DND-41 (cell line): ENCODE data around the gene GOSR2.

Source experiments
- ATAC-seq: fragments of 200-7000 bp; cut with Tn5 transposase; 3 replicates; pipeline ENCODE4 v1.9.1; 2021; ENCODE audit warnings: low read depth; ENCODE audit not compliant: insufficient read depth
- DNase-seq: peaks from one replicate; pipeline ENCODE4 v3.0.0-alpha.2; 2020
- H2AFZ ChIP-seq: 2 replicates; pipeline ENCODE4 v1.6.0; 2012; ENCODE audit warnings: low read depth, low read length
- H3K27ac ChIP-seq: 2 replicates; pipeline ENCODE4 v1.5.1; 2012; ENCODE audit warnings: low read length, inconsistent platforms
- H3K27me3 ChIP-seq: fragments of 200-600 bp; sonication (generic); 2 replicates; pipeline ENCODE4 v1.6.0; 2012; ENCODE audit warnings: low read length, mild to moderate bottlenecking, inconsistent platforms; ENCODE audit not compliant: insufficient read depth, poor library complexity
- H3K36me3 ChIP-seq: 2 replicates; pipeline ENCODE4 v1.5.1; 2012; ENCODE audit warnings: low read length, inconsistent platforms; ENCODE audit not compliant: insufficient read depth
- H3K4me1 ChIP-seq: 2 replicates; pipeline ENCODE4 v1.5.1; 2012; ENCODE audit warnings: mild to moderate bottlenecking, low read length; ENCODE audit not compliant: insufficient read depth
- H3K4me2 ChIP-seq: 2 replicates; pipeline ENCODE4 v1.6.0; 2012; ENCODE audit warnings: mild to moderate bottlenecking, moderate library complexity, low read length, inconsistent platforms; ENCODE audit not compliant: insufficient read depth
- H3K4me3 ChIP-seq, 2 experiments: fragments of 200-600 bp in 1 of 2; shearing (Covaris generic) in 1 of 2; 2 replicates each; pipeline ENCODE4 v1.5.1; 2012 to 2016; ENCODE audit warnings: inconsistent platforms in 2 of 2, low read length in 2 of 2, mild to moderate bottlenecking in 2 of 2, low read depth in 1 of 2, moderate library complexity in 1 of 2
- H3K79me2 ChIP-seq: 2 replicates; pipeline ENCODE4 v1.6.0; 2012; ENCODE audit warnings: low read length, inconsistent platforms; ENCODE audit not compliant: insufficient read depth
- H3K9ac ChIP-seq: 2 replicates; pipeline ENCODE4 v1.6.0; 2012; ENCODE audit warnings: low read depth, mild to moderate bottlenecking, inconsistent platforms, low read length, moderate library complexity
- H3K9me3 ChIP-seq: 2 replicates; pipeline ENCODE4 v1.5.1; 2012; ENCODE audit warnings: low read length, moderate library complexity, mild to moderate bottlenecking, inconsistent platforms; ENCODE audit not compliant: insufficient read depth, severe bottlenecking
- H4K20me1 ChIP-seq: 2 replicates; pipeline ENCODE4 v1.6.0; 2012; ENCODE audit warnings: low read length; ENCODE audit not compliant: insufficient read depth
- CTCF ChIP-seq: IDR thresholded peaks from 2 replicates; pipeline ENCODE4 v1.5.1; 2012; ENCODE audit warnings: borderline replicate concordance, low read length, moderate library complexity, mild to moderate bottlenecking; ENCODE audit not compliant: poor library complexity, severe bottlenecking; ENCODE audit errors: extremely low read depth
- EZH2 ChIP-seq: IDR thresholded peaks from 3 replicates; pipeline ENCODE4 v1.6.1; 2012; ENCODE audit warnings: borderline replicate concordance, low read depth, mild to moderate bottlenecking, moderate library complexity, low read length, inconsistent platforms; ENCODE audit not compliant: severe bottlenecking

Gene GOSR2

GRCh38 chr17:46894024-46894423 is 28.9 kb upstream of the GOSR2 start:
- H4K20me1 ChIP-seq, result no peaks in the 10 kb centered on the region
- no peak overlapping the region for H3K9ac ChIP-seq
- H3K79me2 ChIP-seq, result no peaks in the 10 kb centered on the region
- H3K27me3 ChIP-seq, result peaks cover 13% of the 10 kb centered on the region
- ATAC-seq (no peak), DNase-seq (no peak)
- no peak overlapping the region for H3K27ac ChIP-seq
- H3K4me2 ChIP-seq, result no peak overlapping the region
- TF ChIP-seq EZH2, result no peak
- TF ChIP-seq CTCF, result no peak
- no peak overlapping the region for H3K4me3 ChIP-seq
- no peaks in the 10 kb centered on the region for H3K4me1 ChIP-seq
- H2AFZ ChIP-seq, result no peak overlapping the region
- H3K9me3 ChIP-seq, result no peaks in the 10 kb centered on the region
- no peaks in the 10 kb centered on the region for H3K36me3 ChIP-seq

- TF ChIP-seq EZH2, result no peak
- no peak for TF ChIP-seq CTCF
- Histone ChIP-seq H3K4me1 (no peaks in the 10 kb centered on the region), H3K79me2 (no peaks in the 10 kb centered on the region), H3K27me3 (peaks cover 13% of the 10 kb centered on the region), H3K27ac (no peak overlapping the region), H3K9ac (no peak overlapping the region), H4K20me1 (no peaks in the 10 kb centered on the region), H3K4me3 (no peak overlapping the region), H3K9me3 (no peaks in the 10 kb centered on the region), H3K36me3 (no peaks in the 10 kb centered on the region), H2AFZ (no peak overlapping the region), H3K4me2 (no peak overlapping the region)
- no peak for ATAC-seq
- DNase-seq, result no peak
These were observed 28.3 kb upstream of the GOSR2 start for GRCh38 chr17:46894476-46895151.

- Histone ChIP-seq H3K9me3 (no peaks in the 10 kb centered on the region), H3K36me3 (no peaks in the 10 kb centered on the region), H4K20me1 (no peaks in the 10 kb centered on the region), H3K9ac (no peak overlapping the region), H3K4me1 (no peaks in the 10 kb centered on the region), H2AFZ (no peak overlapping the region), H3K27me3 (peaks cover 13% of the 10 kb centered on the region), H3K4me2 (no peak overlapping the region), H3K4me3 (no peak overlapping the region), H3K27ac (no peak overlapping the region), H3K79me2 (no peaks in the 10 kb centered on the region)
- no peak for ATAC-seq
- TF ChIP-seq EZH2 (no peak), CTCF (no peak)
- DNase-seq, result no peak
These were observed 27.8 kb upstream of the GOSR2 start for GRCh38 chr17:46895171-46895570.

- Histone ChIP-seq H3K79me2 (no peaks in the 10 kb centered on the region), H4K20me1 (no peaks in the 10 kb centered on the region), H3K4me3 (no peak overlapping the region), H3K27ac (no peak overlapping the region), H3K9ac (no peak overlapping the region), H3K4me1 (no peaks in the 10 kb centered on the region), H3K9me3 (no peaks in the 10 kb centered on the region), H2AFZ (no peak overlapping the region), H3K27me3 (peaks cover 13% of the 10 kb centered on the region), H3K36me3 (no peaks in the 10 kb centered on the region), H3K4me2 (no peak overlapping the region)
- TF ChIP-seq EZH2 (no peak), CTCF (no peak)
- no peak for DNase-seq
- ATAC-seq, result no peak
These were observed 26.0 kb upstream of the GOSR2 start for GRCh38 chr17:46896991-46897390.
